GM18951 (cell line): ENCODE results near the gene MYO7B.

Experiments used
- POLR2A ChIP-seq: IDR thresholded peaks from 4 replicates; pipeline ENCODE4 v1.6.1; 2011; ENCODE audit warnings: mild to moderate bottlenecking; ENCODE audit not compliant: insufficient read length, insufficient read depth; ENCODE audit errors: extremely low read depth
- in situ Hi-C: fragments of 300-500 bp; cut with MboI; formaldehyde crosslinking; loops from one replicate; pipeline ENCODE4 v1.12.0; 2022; ENCODE audit warnings: low sequenced_read_pairs, mixed read lengths, inconsistent platforms; ENCODE audit not compliant: unreplicated experiment

The MYO7B gene

GRCh38 chr2:127622561-127623387 is 87.3 kb downstream of the MYO7B start:
- in situ Hi-C loops = no loop called here
- no peak for TF ChIP-seq POLR2A

- no peak for TF ChIP-seq POLR2A
- in situ Hi-C loops = no loop called here
Measured at GRCh38 chr2:127623388-127624319, 88.2 kb downstream of the MYO7B start.

- in situ Hi-C loops = no loop called here
- TF ChIP-seq POLR2A = no peak
Measured at GRCh38 chr2:127624320-127624755, 88.9 kb downstream of the MYO7B start.

- in situ Hi-C loops = no loop called here
- no peak for TF ChIP-seq POLR2A
Measured at GRCh38 chr2:127624756-127625571, 89.5 kb downstream of the MYO7B start.

GRCh38 chr2:127625572-127625951 is 90.1 kb downstream of the MYO7B start:
- no peak for TF ChIP-seq POLR2A

GRCh38 chr2:127626175-127626574 is 90.7 kb downstream of the MYO7B start:
- TF ChIP-seq POLR2A = no peak
- in situ Hi-C loops = no loop called here

More at GRCh38 chr2:127625572-127625951, 90.1 kb downstream of the MYO7B start:
- in situ Hi-C loops = no loop called here

GRCh38 chr2:127626917-127627739 is 91.6 kb downstream of the MYO7B start:
- no peak for TF ChIP-seq POLR2A
- in situ Hi-C loops = no loop called here

GRCh38 chr2:127627740-127628571 is 92.5 kb downstream of the MYO7B start:
- in situ Hi-C loops = no loop called here
- TF ChIP-seq POLR2A = no peak

- in situ Hi-C loops = no loop called here
Measured at GRCh38 chr2:127628767-127629614, 93.5 kb downstream of the MYO7B start.

GRCh38 chr2:127629637-127630036 is 94.2 kb downstream of the MYO7B start:
- in situ Hi-C loops = no loop called here
- TF ChIP-seq POLR2A = no peak

More at GRCh38 chr2:127628767-127629614, 93.5 kb downstream of the MYO7B start:
- no peak for TF ChIP-seq POLR2A
